GM12872 (cell line): Measurements from ENCODE around the gene SHOC1.
A peak's percentile ranks its signal among the peaks of the same experiment; 100 is the strongest.

ENCODE experiments used
- CTCF ChIP-seq: IDR thresholded peaks from 3 replicates; pipeline ENCODE4 v1.5.1; 2011; ENCODE audit warnings: low read depth, mild to moderate bottlenecking, low read length, moderate library complexity; ENCODE audit not compliant: insufficient read depth

Gene SHOC1

GRCh38 chr9:111836311-111836710 lies 41.6 kb upstream of the SHOC1 start:
- TF ChIP-seq CTCF = no peak

GRCh38 chr9:111833941-111834340 lies 39.2 kb upstream of the SHOC1 start:
- TF ChIP-seq CTCF = no peak

DNA sequence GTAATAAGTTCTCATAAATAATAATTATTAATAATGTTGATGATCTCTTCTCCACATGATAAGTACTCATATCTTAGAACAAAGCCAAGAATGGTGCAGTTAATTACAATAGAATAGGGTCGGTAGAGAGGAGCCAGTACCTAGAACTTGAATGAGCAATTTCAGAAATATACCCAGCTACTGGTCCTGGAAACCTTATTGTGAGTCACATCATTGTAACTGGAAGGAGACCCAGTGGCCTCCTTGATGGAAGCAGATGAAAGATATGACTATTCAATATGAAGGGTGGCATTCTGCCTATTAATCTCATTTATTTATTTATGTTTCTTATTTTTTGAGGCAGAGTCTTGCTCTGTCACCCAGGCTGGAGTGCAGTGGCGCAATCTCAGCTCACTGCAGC lies 37.7 kb upstream of the SHOC1 start:
- TF ChIP-seq CTCF = no peak

- no peak for TF ChIP-seq CTCF
Measured at GRCh38 chr9:111831371-111832108, 36.8 kb upstream of the SHOC1 start.

- TF ChIP-seq CTCF = 0 out of 3 replicates have a peak, but pooled peaks have one; percentile 8
Measured at GRCh38 chr9:111828193-111828592, 33.5 kb upstream of the SHOC1 start.

GRCh38 chr9:111825468-111826145 lies 30.9 kb upstream of the SHOC1 start:
- TF ChIP-seq CTCF = no peak

DNA sequence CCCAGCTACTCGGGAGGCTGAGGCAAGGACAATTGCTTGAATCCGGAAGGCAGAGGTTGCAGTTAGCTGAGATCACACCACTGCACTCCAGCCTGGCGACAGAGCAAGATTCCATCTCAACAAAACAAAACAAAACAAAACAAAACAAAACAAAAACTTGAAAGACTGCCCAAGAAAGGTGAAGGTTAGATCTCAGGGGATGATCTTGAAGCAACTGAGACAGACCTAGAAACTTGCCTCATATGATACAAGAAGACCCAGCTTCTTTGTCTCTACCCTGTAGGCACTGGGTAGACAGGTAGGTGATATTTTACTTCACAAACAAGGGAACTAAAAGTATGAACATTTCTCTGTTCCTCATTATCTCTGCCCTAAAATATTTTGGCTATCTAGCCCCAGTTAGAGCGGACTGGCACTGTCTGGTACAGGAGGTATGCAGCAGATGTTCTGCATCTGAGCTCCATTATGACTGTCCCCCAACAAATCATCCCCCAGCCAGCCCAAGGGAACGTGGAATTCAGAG lies 26.3 kb upstream of the SHOC1 start:
- no peak for TF ChIP-seq CTCF
